GM23338 (cell line): ENCODE results near the gene UBE2I.

Experiments used
- CREB1 ChIP-seq: fragments of 250-450 bp; sonication (Bioruptor Pico); IDR thresholded peaks from 2 replicates; pipeline ENCODE4 v1.5.0; 2020; ENCODE audit warnings: low read depth, mild to moderate bottlenecking, moderate library complexity
- EZH2 ChIP-seq: fragments of 200-600 bp; sonication (generic); IDR thresholded peaks from one replicate; pipeline ENCODE4 v1.8.0; 2017; ENCODE audit warnings: antibody characterized with exemption, mild to moderate bottlenecking, low read depth; ENCODE audit not compliant: unreplicated experiment
- EZH2phosphoT487 ChIP-seq: fragments of 200-600 bp; sonication (generic); IDR thresholded peaks from one replicate; pipeline ENCODE4 v1.8.1; 2018; ENCODE audit warnings: antibody characterized with exemption; ENCODE audit not compliant: unreplicated experiment
- JUNB ChIP-seq: IDR thresholded peaks from one replicate; pipeline ENCODE4 v1.6.1; 2016; ENCODE audit warnings: antibody characterized with exemption; ENCODE audit not compliant: unreplicated experiment
- NANOG ChIP-seq: IDR thresholded peaks from 2 replicates; pipeline ENCODE4 v1.6.1; 2016; ENCODE audit warnings: antibody characterized with exemption, borderline replicate concordance
- POLR2AphosphoS5 ChIP-seq: IDR thresholded peaks from 2 replicates; pipeline ENCODE4 v1.6.1; 2016; ENCODE audit warnings: antibody characterized with exemption, low read depth
- ZNF114 ChIP-seq: fragments of 250-450 bp; sonication (Bioruptor Pico); IDR thresholded peaks from 2 replicates; pipeline ENCODE4 v1.5.0; 2020; ENCODE audit warnings: mild to moderate bottlenecking, moderate library complexity
- TF ChIP-seq, protein P1 (sequence below), 2 experiments: fragments of 200-600 bp in 1 of 2; sonication (generic) in 1 of 2; conservative IDR thresholded peaks; 2 replicates each; pipeline versions ENCODE4 v1.5.1 to v1.6.1; 2016 to 2017; ENCODE audit warnings: antibody characterized with exemption in 2 of 2, low read depth in 2 of 2, mild to moderate bottlenecking in 2 of 2, moderate library complexity in 1 of 2
- TF ChIP-seq, protein P2 (sequence below): IDR thresholded peaks from one replicate; pipeline ENCODE4 v1.6.1; 2018; ENCODE audit warnings: antibody characterized with exemption; ENCODE audit not compliant: unreplicated experiment

- TF ChIP-seq EZH2 (no peak), POLR2AphosphoS5 (no peak), ZNF114 (CRISPR knock-in tag) (no peak), JUNB (no peak), CREB1 (no peak), EZH2phosphoT487 (no peak), NANOG (no peak)
- TF ChIP-seq, protein P1, sequence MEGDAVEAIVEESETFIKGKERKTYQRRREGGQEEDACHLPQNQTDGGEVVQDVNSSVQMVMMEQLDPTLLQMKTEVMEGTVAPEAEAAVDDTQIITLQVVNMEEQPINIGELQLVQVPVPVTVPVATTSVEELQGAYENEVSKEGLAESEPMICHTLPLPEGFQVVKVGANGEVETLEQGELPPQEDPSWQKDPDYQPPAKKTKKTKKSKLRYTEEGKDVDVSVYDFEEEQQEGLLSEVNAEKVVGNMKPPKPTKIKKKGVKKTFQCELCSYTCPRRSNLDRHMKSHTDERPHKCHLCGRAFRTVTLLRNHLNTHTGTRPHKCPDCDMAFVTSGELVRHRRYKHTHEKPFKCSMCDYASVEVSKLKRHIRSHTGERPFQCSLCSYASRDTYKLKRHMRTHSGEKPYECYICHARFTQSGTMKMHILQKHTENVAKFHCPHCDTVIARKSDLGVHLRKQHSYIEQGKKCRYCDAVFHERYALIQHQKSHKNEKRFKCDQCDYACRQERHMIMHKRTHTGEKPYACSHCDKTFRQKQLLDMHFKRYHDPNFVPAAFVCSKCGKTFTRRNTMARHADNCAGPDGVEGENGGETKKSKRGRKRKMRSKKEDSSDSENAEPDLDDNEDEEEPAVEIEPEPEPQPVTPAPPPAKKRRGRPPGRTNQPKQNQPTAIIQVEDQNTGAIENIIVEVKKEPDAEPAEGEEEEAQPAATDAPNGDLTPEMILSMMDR (conservative IDR thresholded peaks at IDR 0.05; ENCODE audit: low read depth in 2 of 2) = no peak
- TF ChIP-seq, protein P2, sequence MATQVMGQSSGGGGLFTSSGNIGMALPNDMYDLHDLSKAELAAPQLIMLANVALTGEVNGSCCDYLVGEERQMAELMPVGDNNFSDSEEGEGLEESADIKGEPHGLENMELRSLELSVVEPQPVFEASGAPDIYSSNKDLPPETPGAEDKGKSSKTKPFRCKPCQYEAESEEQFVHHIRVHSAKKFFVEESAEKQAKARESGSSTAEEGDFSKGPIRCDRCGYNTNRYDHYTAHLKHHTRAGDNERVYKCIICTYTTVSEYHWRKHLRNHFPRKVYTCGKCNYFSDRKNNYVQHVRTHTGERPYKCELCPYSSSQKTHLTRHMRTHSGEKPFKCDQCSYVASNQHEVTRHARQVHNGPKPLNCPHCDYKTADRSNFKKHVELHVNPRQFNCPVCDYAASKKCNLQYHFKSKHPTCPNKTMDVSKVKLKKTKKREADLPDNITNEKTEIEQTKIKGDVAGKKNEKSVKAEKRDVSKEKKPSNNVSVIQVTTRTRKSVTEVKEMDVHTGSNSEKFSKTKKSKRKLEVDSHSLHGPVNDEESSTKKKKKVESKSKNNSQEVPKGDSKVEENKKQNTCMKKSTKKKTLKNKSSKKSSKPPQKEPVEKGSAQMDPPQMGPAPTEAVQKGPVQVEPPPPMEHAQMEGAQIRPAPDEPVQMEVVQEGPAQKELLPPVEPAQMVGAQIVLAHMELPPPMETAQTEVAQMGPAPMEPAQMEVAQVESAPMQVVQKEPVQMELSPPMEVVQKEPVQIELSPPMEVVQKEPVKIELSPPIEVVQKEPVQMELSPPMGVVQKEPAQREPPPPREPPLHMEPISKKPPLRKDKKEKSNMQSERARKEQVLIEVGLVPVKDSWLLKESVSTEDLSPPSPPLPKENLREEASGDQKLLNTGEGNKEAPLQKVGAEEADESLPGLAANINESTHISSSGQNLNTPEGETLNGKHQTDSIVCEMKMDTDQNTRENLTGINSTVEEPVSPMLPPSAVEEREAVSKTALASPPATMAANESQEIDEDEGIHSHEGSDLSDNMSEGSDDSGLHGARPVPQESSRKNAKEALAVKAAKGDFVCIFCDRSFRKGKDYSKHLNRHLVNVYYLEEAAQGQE = no peak
These were observed 35.7 kb downstream of the UBE2I start for GRCh38 chr16:1345087-1345486.
